Measurements from ENCODE around the gene RNF207. TPM values are rescaled to one million over a fixed set of nuclear protein-coding genes. Genes with fewer than 3 reads are reported as not detected.

The RNF207 gene
- total and polyA plus RNA-seq, 2 of the 13 experiments (the other 11 are each of a cell fraction or from before 2014, with no cell fraction given): 9.8 to 15.9 TPM

DNA sequence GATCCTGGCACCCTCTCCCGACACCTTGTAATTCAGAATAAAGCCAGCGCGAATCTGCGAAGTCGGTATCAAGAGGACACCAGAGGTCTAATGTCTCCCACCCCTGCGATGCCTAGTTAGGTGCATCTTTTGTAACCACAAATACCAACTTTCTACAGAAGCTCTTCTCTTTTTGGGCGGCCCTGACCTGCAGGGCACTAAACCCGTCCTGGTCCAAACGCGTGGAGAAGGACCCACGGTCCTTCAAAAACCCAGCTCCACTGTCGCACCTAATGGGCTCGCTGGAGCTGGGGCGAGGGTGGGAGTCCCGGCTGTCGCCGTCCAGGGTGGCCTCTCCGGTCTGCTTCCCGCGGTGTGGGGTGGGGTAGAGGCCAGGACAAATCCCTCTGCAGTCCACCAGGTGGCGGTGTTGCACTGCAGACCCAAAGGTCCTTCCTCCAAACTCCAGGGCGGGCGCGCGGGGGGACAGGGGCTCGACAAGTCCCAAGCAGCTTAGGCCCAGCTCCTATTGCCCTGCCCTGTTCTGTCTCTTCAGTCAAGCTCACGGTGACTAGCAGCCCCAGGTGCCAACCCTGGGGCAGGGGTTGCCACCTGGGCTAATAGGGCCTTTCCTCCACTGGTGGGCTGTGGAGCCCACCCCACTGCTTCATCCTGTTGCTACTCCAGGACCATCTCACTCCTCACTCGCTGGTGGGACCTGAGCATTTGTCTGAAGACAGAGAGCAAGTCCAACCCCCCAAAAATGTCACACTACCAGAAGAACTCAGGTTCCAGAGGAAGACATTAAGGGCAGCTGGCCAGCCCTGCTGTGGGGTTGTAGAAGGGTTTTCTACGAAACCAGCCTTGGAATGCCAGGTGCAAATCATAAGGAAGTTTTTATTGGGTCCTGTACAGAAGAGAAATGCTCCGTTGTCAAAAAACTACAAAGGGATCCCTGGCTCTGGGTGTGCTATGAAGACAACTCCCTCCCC lies 40.9 kb downstream of the RNF207 start:
- Histone ChIP-seq H3K79me2 (ENCODE audit: insufficient read depth, low read length) (no peaks in the 10 kb centered on the region), H2AFZ (ENCODE audit: low read length) (no peak overlapping the region), H3K9me3 (ENCODE audit: low read length) (no peaks in the 10 kb centered on the region), H3K27ac (ENCODE audit: extremely low read length, insufficient read depth, low read length) (no peak overlapping the region), H3K4me1 (ENCODE audit: insufficient read depth, low read length) (peaks cover 26% of the 10 kb centered on the region), H4K20me1 (ENCODE audit: insufficient read depth, low read length) (0 out of 2 replicates have a peak, but pooled peaks cover 5% of the 10 kb centered on the region), H3K4me3 (replicated peaks in 1 of 3; ENCODE audit: insufficient read depth in 1 of 3, low read depth in 2 of 3, low read length in 3 of 3) (no peak overlapping the region), H3K9ac (ENCODE audit: insufficient read depth, low read depth, low read length) (no peak overlapping the region), H3K27me3 (ENCODE audit: control insufficient read depth in 1 of 2, insufficient read depth in 2 of 2, low read length in 2 of 2) (peaks cover 20 to 69% of the 10 kb centered on the region in 2 experiments), H3K36me3 (replicated peaks in 1 of 2; ENCODE audit: control insufficient read depth in 1 of 2, insufficient read depth in 2 of 2, low read length in 2 of 2) (no peaks in the 10 kb centered on the region), H3K4me2 (ENCODE audit: low read depth, low read length) (no peak overlapping the region)
- in situ Hi-C loops (cut with HindIII; ENCODE audit: extremely low pct_ligation_motif_present, low pct_unique_long_range_greater_than_20kb) (loop anchor here (5.0 to 10.0 kb wide), 3 partner anchors 36 to 168 kb away; partner anchors contain the start of gene HES2), intact Hi-C loops (cut with micrococcal nuclease; ENCODE audit: unreplicated experiment) (loop anchor here (1.0 to 10.0 kb wide), 4 partner anchors 34 to 146 kb away; partner anchors contain the start of gene ACOT7)
- peak; percentile 64 for ATAC-seq
- CTCF ChIA-PET (ENCODE audit: low intra/inter-chr PET ratio, low total read pairs): interaction anchor here (1.2 to 3.4 kb wide), 3 partner anchors 34 to 96 kb away, joined by 5 to 39 read pairs (median 16); no protein-coding TSS in a partner anchor
- BruUV-seq (replicated peaks): no TSS peak
- FAIRE-seq: peak; percentile 42
- peak; percentile 54 for DNase-seq (ENCODE audit: low spot score)
- POLR2A ChIA-PET: interaction anchor here (1.7 kb wide), 2 partner anchors 42 to 97 kb away, joined by 3 to 4 read pairs; no protein-coding TSS in a partner anchor
- 6% methylated on average over 14 of the region's 30 CpGs for WGBS (ENCODE audit: low lambda C conversion rate)
- TF ChIP-seq, protein P1, sequence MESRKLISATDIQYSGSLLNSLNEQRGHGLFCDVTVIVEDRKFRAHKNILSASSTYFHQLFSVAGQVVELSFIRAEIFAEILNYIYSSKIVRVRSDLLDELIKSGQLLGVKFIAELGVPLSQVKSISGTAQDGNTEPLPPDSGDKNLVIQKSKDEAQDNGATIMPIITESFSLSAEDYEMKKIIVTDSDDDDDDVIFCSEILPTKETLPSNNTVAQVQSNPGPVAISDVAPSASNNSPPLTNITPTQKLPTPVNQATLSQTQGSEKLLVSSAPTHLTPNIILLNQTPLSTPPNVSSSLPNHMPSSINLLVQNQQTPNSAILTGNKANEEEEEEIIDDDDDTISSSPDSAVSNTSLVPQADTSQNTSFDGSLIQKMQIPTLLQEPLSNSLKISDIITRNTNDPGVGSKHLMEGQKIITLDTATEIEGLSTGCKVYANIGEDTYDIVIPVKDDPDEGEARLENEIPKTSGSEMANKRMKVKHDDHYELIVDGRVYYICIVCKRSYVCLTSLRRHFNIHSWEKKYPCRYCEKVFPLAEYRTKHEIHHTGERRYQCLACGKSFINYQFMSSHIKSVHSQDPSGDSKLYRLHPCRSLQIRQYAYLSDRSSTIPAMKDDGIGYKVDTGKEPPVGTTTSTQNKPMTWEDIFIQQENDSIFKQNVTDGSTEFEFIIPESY (CRISPR knock-in tag; IDR thresholded peaks at IDR 0.05): 0 out of 2 replicates have a peak, but pooled peaks have one; percentile 12
- TF ChIP-seq ZNF350 (CRISPR knock-in tag; IDR thresholded peaks at IDR 0.05; ENCODE audit: borderline replicate concordance, low read depth) (peak; percentile 18; the same call in 1 of the 2 replicates), NFE2L2 (IDR thresholded peaks at IDR 0.05; ENCODE audit: low read length) (no peak), ELF3 (CRISPR knock-in tag; IDR thresholded peaks at IDR 0.05) (0 out of 2 replicates have a peak, but pooled peaks have one; percentile 18), ASH2L (IDR thresholded peaks at IDR 0.05; ENCODE audit: insufficient read length, low read depth, low read length) (no peak), NFRKB (IDR thresholded peaks at IDR 0.05) (no peak), GATAD1 (CRISPR knock-in tag; IDR thresholded peaks at IDR 0.05) (no peak), MAZ (IDR thresholded peaks at IDR 0.05; ENCODE audit: borderline replicate concordance, low read depth, low read length) (peak; percentile 56; the same call in 1 of the 2 replicates), MAZ (CRISPR knock-in tag; IDR thresholded peaks at IDR 0.05; ENCODE audit: low read depth) (0 out of 2 replicates have a peak, but pooled peaks have one; percentile 43), ZNF274 (CRISPR knock-in tag; IDR thresholded peaks at IDR 0.05) (no peak), AGO1 (IDR thresholded peaks at IDR 0.05; ENCODE audit: low read depth, low read length, poor library complexity, severe bottlenecking) (peak; percentile 37), CTCF (CRISPR knock-in tag; IDR thresholded peaks at IDR 0.05) (peak; percentile 97), NR1H2 (CRISPR knock-in tag; IDR thresholded peaks at IDR 0.05; ENCODE audit: borderline replicate concordance, low read depth) (no peak), SYNCRIP (IDR thresholded peaks at IDR 0.05; ENCODE audit: insufficient read depth, low read depth, low read length) (no peak), ERF (CRISPR knock-in tag; IDR thresholded peaks at IDR 0.05) (0 out of 2 replicates have a peak, but pooled peaks have one; percentile 28)
- TF ChIP-seq, protein P2, sequence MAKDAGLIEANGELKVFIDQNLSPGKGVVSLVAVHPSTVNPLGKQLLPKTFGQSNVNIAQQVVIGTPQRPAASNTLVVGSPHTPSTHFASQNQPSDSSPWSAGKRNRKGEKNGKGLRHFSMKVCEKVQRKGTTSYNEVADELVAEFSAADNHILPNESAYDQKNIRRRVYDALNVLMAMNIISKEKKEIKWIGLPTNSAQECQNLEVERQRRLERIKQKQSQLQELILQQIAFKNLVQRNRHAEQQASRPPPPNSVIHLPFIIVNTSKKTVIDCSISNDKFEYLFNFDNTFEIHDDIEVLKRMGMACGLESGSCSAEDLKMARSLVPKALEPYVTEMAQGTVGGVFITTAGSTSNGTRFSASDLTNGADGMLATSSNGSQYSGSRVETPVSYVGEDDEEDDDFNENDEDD (CRISPR knock-in tag; IDR thresholded peaks at IDR 0.05; ENCODE audit: borderline replicate concordance): peak; percentile 46; the same call in 1 of the 2 replicates
- TF ChIP-seq, protein P3, sequence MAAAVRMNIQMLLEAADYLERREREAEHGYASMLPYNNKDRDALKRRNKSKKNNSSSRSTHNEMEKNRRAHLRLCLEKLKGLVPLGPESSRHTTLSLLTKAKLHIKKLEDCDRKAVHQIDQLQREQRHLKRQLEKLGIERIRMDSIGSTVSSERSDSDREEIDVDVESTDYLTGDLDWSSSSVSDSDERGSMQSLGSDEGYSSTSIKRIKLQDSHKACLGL (CRISPR knock-in tag; IDR thresholded peaks at IDR 0.05): no peak
